Pancreas (tissue), 10 donors: ENCODE results near the gene ATP6V1G1. TPM values are rescaled to one million over a fixed set of nuclear protein-coding genes. Genes with fewer than 3 reads are reported as not detected.

Experiments
- ATAC-seq, 4 donors: fragments of 200-7000 bp; cut with Tn5 transposase; one replicate each; pipeline versions ENCODE4 v1.8.0 to v1.9.1; 2020; ENCODE audit warnings: mild to moderate bottlenecking in 4 of 4, moderate library complexity in 4 of 4
- DNase-seq, 6 donors: peaks; one replicate each; pipeline ENCODE4 v3.0.0-alpha.2; 2020
- FAIRE-seq: peaks from 2 replicates; lab custom pipeline; 2012; peaks lifted over from hg19 to GRCh38; lab: Jason Lieb, UNC
- H3K27ac ChIP-seq, 4 donors: fragments of 200-600 bp; sonication (generic); 1 replicate in 3 of 4; 2 replicates in 1 of 4; pipeline versions ENCODE4 v1.5.0 to v1.8.0; 2020
- H3K27me3 ChIP-seq, 4 donors: fragments of 200-600 bp; one replicate each; pipeline ENCODE4 v1.8.0; 2021
- H3K36me3 ChIP-seq, 3 donors: fragments of 200-600 bp; sonication (generic) in 1 of 3; one replicate each; pipeline versions ENCODE4 v1.5.0 to v1.8.0; 2020 to 2021
- H3K4me1 ChIP-seq, 3 donors: fragments of 200-600 bp; one replicate each; pipeline ENCODE4 v1.8.0; 2021
- H3K4me3 ChIP-seq, 4 donors: fragments of 200-600 bp; sonication (generic) in 2 of 4; one replicate each; pipeline versions ENCODE4 v1.5.0 to v1.8.0; 2020 to 2021
- H3K9me3 ChIP-seq, 4 donors: fragments of 200-600 bp; one replicate each; pipeline ENCODE4 v1.8.0; 2021
- CTCF ChIP-seq, 4 donors: fragments of 200-600 bp; sonication (generic) in 3 of 4; IDR thresholded peaks; one replicate each; pipeline versions ENCODE4 v1.5.0 to v1.8.0; 2021; ENCODE audit warnings: antibody characterized with exemption in 4 of 4
- WGBS, 2 donors: extraction: QIAGEN DNeasy Blood & Tissue Kit; methylation state at CpG; one replicate each; pipeline ENCODE4 v1.1.7; 2013; 5-methylcytosine and 5-hydroxymethylcytosine counted together
- intact Hi-C, 3 donors: fragments of 100-400 bp; cut with DNase I; formaldehyde crosslinking; loops; one replicate each; pipeline versions ENCODE4 v1.11.1 to v1.14.2; 2022
- polyA plus RNA-seq, 2 donors: library from polyadenylated mRNA; stranded (reverse); fragments of 200-250 nt; gene quantifications; one replicate each; pipeline ENCODE4 v1.2.3, GENCODE V29; 2013
- total RNA-seq, 6 donors: library from RNA; stranded (reverse); fragmentation: NEBNext Ultra II Directional in 4 of 6; extraction: Animal tissue kit (Norgen Biotek cat#: 25700) in 4 of 6; gene quantifications; one replicate each; pipeline versions ENCODE4 v1.2.1 to v1.2.4, GENCODE V29; 2021 to 2023
- donor health status: healthy with polysubstance abuse.
- donor health status: DM: no; HTN: no; CAD: no; lungs with moderate emphysema.
- donor health status: DM: no; HTN: no; CAD: no.
- donor health status: control.
- donor health status: control.
- donor health status: Bipolar disorder and iron deficiency.
- donor health status: DM: yes; HTN: yes; CAD: no.
- donor health status: DM: no; HTN: no; CAD: no.
- donor health status: DM: no; HTN: no; CAD: no.
- donor health status: DM: yes; HTN: yes; CAD: no.

ATP6V1G1 gene
- total and polyA plus RNA-seq, 8 donors, result 19.7 to 124 (median 37.1) TPM

DNA sequence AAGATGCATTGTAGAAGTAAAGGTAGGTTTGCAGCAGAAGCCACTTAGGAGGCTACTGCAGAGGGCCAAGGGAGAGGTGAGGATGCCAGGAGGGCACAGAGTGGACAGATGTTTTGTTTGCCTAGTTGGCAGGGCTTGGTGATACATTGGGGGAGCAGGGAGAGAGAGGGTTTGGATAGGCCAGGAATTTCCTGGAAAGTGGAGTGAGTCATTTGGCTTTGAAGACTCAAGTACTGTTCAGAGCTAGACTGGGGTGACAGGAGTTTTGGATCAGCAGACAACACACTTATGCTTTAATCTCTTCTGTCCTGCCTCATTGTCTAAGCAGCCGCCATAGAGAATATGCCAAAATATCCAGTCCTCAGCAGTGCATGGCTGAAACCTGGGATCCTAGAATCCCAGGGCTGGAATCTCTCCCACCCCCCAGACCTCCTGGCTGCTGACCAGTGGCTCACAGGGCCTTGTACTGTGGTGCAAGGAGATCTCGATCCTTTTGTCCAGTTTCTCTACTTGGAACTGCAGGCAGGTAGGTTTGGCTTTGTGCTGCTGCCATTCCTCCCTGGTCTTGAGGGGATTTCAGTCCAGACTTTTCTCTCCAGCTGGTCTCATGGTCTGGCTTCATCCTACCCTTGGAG, 34.5 kb downstream of the ATP6V1G1 start:
- Histone ChIP-seq H3K27ac (no peak overlapping the region), H3K27me3 (no peaks in the 10 kb centered on the region), H3K4me1 (no peaks in the 10 kb centered on the region), H3K9me3 (no peaks in the 10 kb centered on the region), H3K4me3 (no peak overlapping the region), H3K36me3 (no peaks in the 10 kb centered on the region)
- ATAC-seq (peak in 3 of 4 donors; percentile 30 to 74 (median 72)), DNase-seq (no peak), FAIRE-seq (no peak)
- intact Hi-C loops, result no loop called here
- TF ChIP-seq CTCF (IDR thresholded peaks at IDR 0.05), result no peak
- 84 to 91% methylated on average over 2 of the region's 2 CpGs for WGBS, 2 donors

DNA sequence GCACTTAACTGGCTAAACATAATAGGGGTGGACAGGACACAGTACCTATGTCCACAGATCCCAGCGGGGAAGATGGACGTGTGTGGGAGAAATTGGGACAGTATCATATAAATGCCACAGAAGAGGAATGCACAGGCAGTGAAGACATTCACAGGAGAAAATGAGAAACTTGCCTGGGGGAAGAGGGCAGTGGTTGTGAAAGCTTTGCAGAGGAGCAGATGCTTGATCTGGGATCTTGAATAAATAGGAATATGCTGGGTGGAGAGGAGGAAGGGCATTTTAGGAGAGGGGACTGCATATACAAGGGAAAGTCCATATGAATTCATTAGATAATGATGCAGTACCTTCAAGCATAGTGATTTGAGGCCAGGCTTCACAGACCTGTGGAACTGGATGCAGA, 37.1 kb downstream of the ATP6V1G1 start:
- DNase-seq (no peak), ATAC-seq (no peak), FAIRE-seq (no peak)
- Histone ChIP-seq H3K27ac (no peak overlapping the region), H3K27me3 (no peaks in the 10 kb centered on the region), H3K4me1 (no peaks in the 10 kb centered on the region), H3K4me3 (no peak overlapping the region), H3K9me3 (no peaks in the 10 kb centered on the region), H3K36me3 (peaks cover 0 to 16% (median 0%) of the 10 kb centered on the region in 3 donors)
- intact Hi-C loops, result no loop called here
- TF ChIP-seq CTCF (IDR thresholded peaks at IDR 0.05), result no peak
- 89 to 93% methylated on average over 2 of the region's 2 CpGs for WGBS, 2 donors

GRCh38 chr9:114626415-114627020, 38.9 kb downstream of the ATP6V1G1 start:
- H3K27me3 ChIP-seq, result no peaks in the 10 kb centered on the region
- no peak for TF ChIP-seq CTCF (IDR thresholded peaks at IDR 0.05)
- ATAC-seq (no peak), FAIRE-seq (no peak), DNase-seq (no peak)
- no peak overlapping the region for H3K4me3 ChIP-seq
- WGBS, 2 donors, result 90 to 92% methylated on average over 4 of the region's 4 CpGs
- intact Hi-C loops, result no loop called here
- H3K36me3 ChIP-seq, result peaks cover 0 to 16% (median 0%) of the 10 kb centered on the region in 3 donors
- no peak overlapping the region for H3K27ac ChIP-seq
- no peaks in the 10 kb centered on the region for H3K4me1 ChIP-seq
- H3K9me3 ChIP-seq, result no peaks in the 10 kb centered on the region

DNA sequence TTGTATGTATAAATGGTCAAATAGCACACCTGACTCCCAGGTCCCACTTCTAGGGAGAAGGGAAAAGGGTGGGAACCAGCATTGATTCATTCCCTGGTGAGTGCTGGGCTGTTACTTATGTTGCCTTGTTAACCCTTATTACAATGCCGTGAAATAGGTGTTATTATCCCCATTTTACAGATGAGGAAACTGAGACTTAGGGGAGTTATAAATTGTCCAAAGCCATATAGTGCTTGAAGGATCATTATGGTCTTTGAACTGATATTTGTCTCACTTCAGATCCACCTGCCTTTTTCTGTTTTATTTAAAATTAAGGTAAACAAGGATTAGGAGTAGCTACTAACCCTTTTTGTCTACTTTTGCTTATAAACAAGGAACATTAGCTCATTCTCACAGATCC, 40.0 kb downstream of the ATP6V1G1 start:
- ATAC-seq (no peak), FAIRE-seq (no peak), DNase-seq (no peak)
- Histone ChIP-seq H3K4me1 (no peaks in the 10 kb centered on the region), H3K36me3 (peaks cover 0 to 16% (median 0%) of the 10 kb centered on the region in 3 donors), H3K27me3 (no peaks in the 10 kb centered on the region), H3K9me3 (no peaks in the 10 kb centered on the region), H3K27ac (no peak overlapping the region), H3K4me3 (no peak overlapping the region)
- TF ChIP-seq CTCF (IDR thresholded peaks at IDR 0.05), result no peak
- 82 to 91% methylated on average over 1 of the region's 1 CpG for WGBS, 2 donors
- intact Hi-C loops, result no loop called here

GRCh38 chr9:114629563-114630090, 42.1 kb downstream of the ATP6V1G1 start:
- H3K4me3 ChIP-seq, result no peak overlapping the region
- peaks cover 0 to 16% (median 0%) of the 10 kb centered on the region in 3 donors for H3K36me3 ChIP-seq
- 85 to 89% methylated on average over 7 of the region's 7 CpGs for WGBS, 2 donors
- TF ChIP-seq CTCF (IDR thresholded peaks at IDR 0.05), result no peak
- DNase-seq, result no peak
- no peak for FAIRE-seq
- H3K4me1 ChIP-seq, result no peaks in the 10 kb centered on the region
- no peak for ATAC-seq
- no peak overlapping the region for H3K27ac ChIP-seq
- no peaks in the 10 kb centered on the region for H3K27me3 ChIP-seq
- no peaks in the 10 kb centered on the region for H3K9me3 ChIP-seq
- intact Hi-C loops, result no loop called here
